H1 (cell line): ENCODE data around the gene SERINC5. TPM values are rescaled to one million over a fixed set of nuclear protein-coding genes. Genes with fewer than 3 reads are reported as not detected.

Source experiments
- CTCF ChIA-PET: fragments of 300-600 bp; sonication (Branson Sonifier 250); formaldehyde crosslinking; loops from one replicate; lab custom pipeline; 2021; ENCODE audit not compliant: partially characterized antibody; lab: Charles Lee
- POLR2A ChIA-PET: fragments of 300-600 bp; sonication (Branson Sonifier 250); formaldehyde crosslinking; loops from one replicate; lab custom pipeline; 2021; ENCODE audit warnings: inconsistent platforms; ENCODE audit not compliant: partially characterized antibody; lab: Charles Lee
- DNase-seq, 2 experiments: peaks; one replicate each; pipeline versions ENCODE4 v3.0.0 to v3.0.0-alpha.2; 2010 to 2022; ENCODE audit warnings: low spot score in 2 of 2, low read depth in 1 of 2, mixed read lengths in 1 of 2
- FAIRE-seq: peaks from 2 replicates; lab custom pipeline; 2011; peaks lifted over from hg19 to GRCh38; lab: Jason Lieb, UNC
- H2AFZ ChIP-seq: 2 replicates; pipeline ENCODE4 v1.8.1; 2012; ENCODE audit warnings: low read length, inconsistent platforms
- H2AK5ac ChIP-seq: 2 replicates; pipeline ENCODE4 v1.6.1; 2013; ENCODE audit warnings: low read depth, low read length
- H2BK120ac ChIP-seq: replicated peaks from 2 replicates; pipeline ENCODE3; 2013; ENCODE audit warnings: low read depth, low read length, inconsistent platforms
- H2BK12ac ChIP-seq: 2 replicates; pipeline ENCODE4 v1.6.1; 2013; ENCODE audit warnings: low read depth, low read length
- H2BK15ac ChIP-seq: 2 replicates; pipeline ENCODE4 v1.6.1; 2013; ENCODE audit warnings: low read length
- H2BK20ac ChIP-seq: 2 replicates; pipeline ENCODE4 v1.6.1; 2013; ENCODE audit warnings: low read length
- H2BK5ac ChIP-seq: 2 replicates; pipeline ENCODE4 v1.6.1; 2013; ENCODE audit warnings: low read depth, low read length
- H3K14ac ChIP-seq: 2 replicates; pipeline ENCODE4 v1.6.1; 2013; ENCODE audit warnings: inconsistent platforms; ENCODE audit not compliant: insufficient read length
- H3K18ac ChIP-seq: 2 replicates; pipeline ENCODE4 v1.6.1; 2013; ENCODE audit warnings: low read length; ENCODE audit errors: extremely low read depth
- H3K23ac ChIP-seq: 2 replicates; pipeline ENCODE4 v1.6.1; 2013; ENCODE audit warnings: inconsistent platforms; ENCODE audit not compliant: insufficient read length
- H3K23me2 ChIP-seq: 2 replicates; pipeline ENCODE4 v1.6.1; 2013; ENCODE audit warnings: low read depth, low read length
- H3K27ac ChIP-seq: 2 replicates; pipeline ENCODE4 v1.6.1; 2011; ENCODE audit warnings: low read depth, low read length, inconsistent platforms
- H3K27me3 ChIP-seq, 4 experiments: replicated peaks in 1 of 4; 1 replicate in 1 of 4; 2 replicates in 3 of 4; pipeline versions ENCODE4 v1.6.1 to v1.8.1; 2011 to 2013; ENCODE audit warnings: low read length in 3 of 4, mild to moderate bottlenecking in 3 of 4, inconsistent platforms in 2 of 4, mixed read lengths in 2 of 4, moderate library complexity in 1 of 4; ENCODE audit not compliant: control insufficient read depth in 3 of 4, insufficient read depth in 3 of 4; ENCODE audit errors: extremely low read depth in 1 of 4
- H3K36me3 ChIP-seq, 4 experiments: 2 replicates each; pipeline versions ENCODE4 v1.6.1 to v1.8.1; 2011 to 2013; ENCODE audit warnings: mild to moderate bottlenecking in 4 of 4, low read length in 3 of 4, moderate library complexity in 2 of 4, control low read depth in 1 of 4, inconsistent platforms in 1 of 4; ENCODE audit not compliant: insufficient read depth in 4 of 4, control insufficient read depth in 2 of 4
- H3K4ac ChIP-seq: replicated peaks from 2 replicates; pipeline ENCODE3; 2013; ENCODE audit warnings: low read length, low read depth, mixed read lengths, inconsistent platforms; ENCODE audit not compliant: insufficient read length
- H3K4me1 ChIP-seq, 4 experiments: replicated peaks in 1 of 4; 1 replicate in 1 of 4; 2 replicates in 3 of 4; pipeline versions ENCODE4 v1.6.1 to v1.8.1; 2011 to 2013; ENCODE audit warnings: low read length in 3 of 4, inconsistent platforms in 2 of 4, mixed read lengths in 1 of 4; ENCODE audit not compliant: insufficient read depth in 4 of 4, control insufficient read depth in 3 of 4
- H3K4me2 ChIP-seq, 2 experiments: 2 replicates each; pipeline versions ENCODE4 v1.6.1 to v1.8.1; 2011 to 2013; ENCODE audit warnings: low read depth in 2 of 2, low read length in 2 of 2, control low read depth in 1 of 2, inconsistent platforms in 1 of 2, mild to moderate bottlenecking in 1 of 2; ENCODE audit not compliant: insufficient read depth in 1 of 2
- H3K4me3 ChIP-seq, 4 experiments: fragments of 200-600, 300-600 bp in 1 of 4; sonication (generic), shearing (Covaris generic), sonication (Bioruptor Twin) in 1 of 4; 2 replicates each; pipeline versions ENCODE4 v1.5.1 to v1.8.1; 2011 to 2016; ENCODE audit warnings: low read length in 4 of 4, low read depth in 3 of 4, control low read depth in 2 of 4, inconsistent platforms in 2 of 4, mild to moderate bottlenecking in 2 of 4, mixed read lengths in 1 of 4, moderate library complexity in 1 of 4; ENCODE audit not compliant: insufficient read depth in 2 of 4; ENCODE audit errors: extremely low read depth in 1 of 4
- H3K56ac ChIP-seq: replicated peaks from 2 replicates; pipeline ENCODE3; 2013; ENCODE audit warnings: low read depth, mild to moderate bottlenecking, mixed read lengths, low read length, inconsistent platforms; ENCODE audit not compliant: insufficient read length
- H3K79me1 ChIP-seq: 2 replicates; pipeline ENCODE4 v1.6.1; 2013; ENCODE audit warnings: low read depth, low read length, control low read depth
- H3K79me2 ChIP-seq, 2 experiments: 2 replicates each; pipeline versions ENCODE4 v1.6.1 to v1.8.1; 2012 to 2013; ENCODE audit warnings: low read length in 2 of 2, mild to moderate bottlenecking in 2 of 2, inconsistent platforms in 1 of 2; ENCODE audit not compliant: insufficient read depth in 2 of 2, control insufficient read depth in 1 of 2
- H3K9ac ChIP-seq, 4 experiments: replicated peaks in 1 of 4; 1 replicate in 1 of 4; 2 replicates in 3 of 4; pipeline versions ENCODE4 v1.6.1 to v1.8.1; 2011 to 2013; ENCODE audit warnings: low read depth in 3 of 4, low read length in 3 of 4, control low read depth in 2 of 4, mild to moderate bottlenecking in 2 of 4, moderate library complexity in 2 of 4, inconsistent platforms in 1 of 4; ENCODE audit errors: extremely low read depth in 1 of 4
- H3K9me3 ChIP-seq, 2 experiments: 2 replicates each; pipeline versions ENCODE4 v1.6.1 to v1.8.1; 2012 to 2013; ENCODE audit warnings: mild to moderate bottlenecking in 2 of 2, moderate library complexity in 2 of 2, control low read depth in 1 of 2, inconsistent platforms in 1 of 2, low read depth in 1 of 2, low read length in 1 of 2, mixed read lengths in 1 of 2; ENCODE audit not compliant: insufficient read depth in 2 of 2
- H4K20me1 ChIP-seq, 2 experiments: replicated peaks in 1 of 2; 2 replicates each; pipeline versions ENCODE3 to v1.8.1; 2011 to 2013; ENCODE audit warnings: inconsistent platforms in 2 of 2, low read length in 2 of 2, mild to moderate bottlenecking in 1 of 2; ENCODE audit not compliant: insufficient read depth in 2 of 2, control insufficient read depth in 1 of 2
- H4K5ac ChIP-seq: 2 replicates; pipeline ENCODE4 v1.6.1; 2013; ENCODE audit warnings: low read length, low read depth, mixed read lengths, inconsistent platforms; ENCODE audit not compliant: insufficient read length
- H4K8ac ChIP-seq: 2 replicates; pipeline ENCODE4 v1.8.0; 2013; ENCODE audit warnings: mild to moderate bottlenecking, moderate library complexity, low read length, inconsistent platforms; ENCODE audit not compliant: insufficient read depth; ENCODE audit errors: extremely low read depth
- H4K91ac ChIP-seq: replicated peaks from 2 replicates; pipeline ENCODE3; 2013; ENCODE audit warnings: low read length, mixed read lengths, inconsistent platforms; ENCODE audit not compliant: insufficient read length
- BRCA1 ChIP-seq: IDR thresholded peaks from 2 replicates; pipeline ENCODE4 v1.6.1; 2012; ENCODE audit warnings: low read depth, low read length, improper control_type of control experiment
- CBX8 ChIP-seq: fragments of 300-800, 300-1000 bp; sonication (generic); IDR thresholded peaks from 2 replicates; pipeline ENCODE4 v1.7.1; 2016; ENCODE audit warnings: low read depth, low read length, borderline replicate concordance
- EGR1 ChIP-seq: IDR thresholded peaks from 2 replicates; pipeline ENCODE4 v1.6.1; 2011; ENCODE audit warnings: low read depth, low read length, borderline replicate concordance
- JUN ChIP-seq: IDR thresholded peaks from 2 replicates; pipeline ENCODE4 v1.6.1; 2011; ENCODE audit warnings: low read depth, mild to moderate bottlenecking, improper control_type of control experiment, low read length
- KDM4A ChIP-seq: IDR thresholded peaks from one replicate; pipeline ENCODE4 v1.7.1; 2012; ENCODE audit warnings: low read depth, mild to moderate bottlenecking, moderate library complexity, low read length, inconsistent platforms; ENCODE audit not compliant: severe bottlenecking
- PHF8 ChIP-seq: fragments of 200-600 bp; sonication (generic); conservative IDR thresholded peaks from 2 replicates; pipeline ENCODE4 v1.7.1; 2012; ENCODE audit warnings: low read depth, mild to moderate bottlenecking, inconsistent platforms, low read length, moderate library complexity
- RBBP5 ChIP-seq: IDR thresholded peaks from 2 replicates; pipeline ENCODE4 v1.7.1; 2012; ENCODE audit warnings: low read depth, mild to moderate bottlenecking, inconsistent platforms, low read length, moderate library complexity, borderline replicate concordance
- SIN3A ChIP-seq, 2 experiments: IDR thresholded peaks in 1 of 2; conservative IDR thresholded peaks in 1 of 2; 2 replicates each; pipeline ENCODE4 v1.6.1; 2011 to 2012; ENCODE audit warnings: low read length in 2 of 2, improper control_type of control experiment in 1 of 2, low read depth in 1 of 2, mild to moderate bottlenecking in 1 of 2
- WGBS, 2 experiments: shearing (Covaris generic) in 1 of 2; methylation state at CpG; one replicate each; pipeline versions ENCODE4 v1.1.6 to v1.1.7; 2013 to 2015; ENCODE audit warnings: low lambda C conversion rate in 2 of 2, mixed read lengths in 2 of 2, inconsistent platforms in 1 of 2, low coverage in 1 of 2, missing lambda C conversion rate in 1 of 2; ENCODE audit not compliant: insufficient replicate concordance in 2 of 2, insufficient coverage in 1 of 2, insufficient read length in 1 of 2; ENCODE audit errors: extremely low coverage in 1 of 2, missing lambda C conversion rate in 1 of 2; 5-methylcytosine and 5-hydroxymethylcytosine counted together
- polyA plus RNA-seq, 7 experiments: library from polyadenylated mRNA; depleted of rRNA in 3 of 7; stranded (reverse) in 5 of 7; unstranded in 2 of 7; fragments of >200 nt in 5 of 7; fragments of 200-250 nt in 2 of 7; gene quantifications; 1 replicate in 5 of 7; 2 replicates in 1 of 7; 4 replicates in 1 of 7; pipeline versions ENCODE4 v1.2.1 to v1.2.3, GENCODE V29; 2011 to 2013; ENCODE audit warnings: missing spikeins in 2 of 7, mixed read lengths in 2 of 7
- total RNA-seq: library from RNA; stranded (reverse); fragmentation: NEBNext Ultra II Directional; extraction: Animal tissue kit (Norgen Biotek cat#: 25700); gene quantifications from 2 replicates; pipeline ENCODE4 v1.2.1, GENCODE V29; 2021
- TF ChIP-seq, protein P1 (sequence below): IDR thresholded peaks from 2 replicates; pipeline ENCODE4 v1.6.1; 2012; ENCODE audit warnings: inconsistent platforms
- TF ChIP-seq, protein P2 (sequence below): IDR thresholded peaks from 2 replicates; pipeline ENCODE4 v1.6.1; 2011; ENCODE audit warnings: low read depth, mild to moderate bottlenecking, low read length; ENCODE audit not compliant: insufficient read depth
- TF ChIP-seq, protein P3 (sequence below): IDR thresholded peaks from 2 replicates; pipeline ENCODE4 v1.6.1; 2012; ENCODE audit warnings: inconsistent platforms

Gene SERINC5
- total and polyA plus RNA-seq, 2 of the 8 experiments (the other 6 are each of a cell fraction or from before 2014, with no cell fraction given), result 32.2 to 149 TPM

DNA sequence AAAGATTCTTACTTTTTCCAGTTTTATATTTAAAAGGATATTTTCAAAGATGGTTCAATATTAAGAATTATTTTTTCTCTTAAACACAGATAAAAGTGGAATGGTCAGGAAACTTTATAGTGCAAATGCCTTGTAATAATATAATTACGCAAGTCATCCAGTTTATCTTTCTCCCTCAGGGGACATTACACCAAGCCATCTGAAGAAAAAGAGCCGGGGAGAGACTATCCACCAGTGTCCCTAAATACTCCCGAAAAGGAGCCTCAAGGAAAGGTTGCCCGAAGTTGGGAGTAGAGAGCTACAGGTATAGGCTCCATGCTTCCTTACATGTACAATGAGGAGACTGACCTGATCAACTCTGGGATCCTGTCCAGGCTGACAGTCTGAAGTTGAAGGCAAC, 101.1 kb downstream of the SERINC5 start:
- no peak for FAIRE-seq
- TF ChIP-seq CBX8, result no peak
- TF ChIP-seq EGR1, result no peak
- no peak for TF ChIP-seq PHF8
- no peak for TF ChIP-seq RBBP5
- TF ChIP-seq SIN3A (conservative IDR thresholded peaks at IDR 0.05 in 1 of 2, IDR thresholded peaks at IDR 0.05 in 1 of 2; ENCODE audit: low read depth in 1 of 2, low read length in 2 of 2), result no peak
- TF ChIP-seq, protein P1, sequence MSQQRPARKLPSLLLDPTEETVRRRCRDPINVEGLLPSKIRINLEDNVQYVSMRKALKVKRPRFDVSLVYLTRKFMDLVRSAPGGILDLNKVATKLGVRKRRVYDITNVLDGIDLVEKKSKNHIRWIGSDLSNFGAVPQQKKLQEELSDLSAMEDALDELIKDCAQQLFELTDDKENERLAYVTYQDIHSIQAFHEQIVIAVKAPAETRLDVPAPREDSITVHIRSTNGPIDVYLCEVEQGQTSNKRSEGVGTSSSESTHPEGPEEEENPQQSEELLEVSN, result no peak
- TF ChIP-seq, protein P2, sequence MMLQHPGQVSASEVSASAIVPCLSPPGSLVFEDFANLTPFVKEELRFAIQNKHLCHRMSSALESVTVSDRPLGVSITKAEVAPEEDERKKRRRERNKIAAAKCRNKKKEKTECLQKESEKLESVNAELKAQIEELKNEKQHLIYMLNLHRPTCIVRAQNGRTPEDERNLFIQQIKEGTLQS, result no peak
- no peak for TF ChIP-seq JUN
- TF ChIP-seq, protein P3, sequence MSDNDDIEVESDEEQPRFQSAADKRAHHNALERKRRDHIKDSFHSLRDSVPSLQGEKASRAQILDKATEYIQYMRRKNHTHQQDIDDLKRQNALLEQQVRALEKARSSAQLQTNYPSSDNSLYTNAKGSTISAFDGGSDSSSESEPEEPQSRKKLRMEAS, result no peak
- no peak for TF ChIP-seq BRCA1
- TF ChIP-seq KDM4A, result no peak

More for the DNA sequence above, 101.1 kb downstream of the SERINC5 start:
- Histone ChIP-seq H3K36me3 (peaks cover 0 to 64% (median 24%) of the 10 kb centered on the region in 4 experiments; a peak in 7 of 8 replicates), H3K79me1 (peaks cover 3% of the 10 kb centered on the region; the same call in 1 of the 2 replicates), H3K9ac (no peak overlapping the region), H4K8ac (no peak overlapping the region), H2BK5ac (no peak overlapping the region), H3K9me3 (no peaks in the 10 kb centered on the region), H4K91ac (no peak overlapping the region), H3K4ac (no peak overlapping the region), H2BK15ac (no peak overlapping the region), H4K5ac (no peak overlapping the region), H3K27ac (no peak overlapping the region), H2BK12ac (no peak overlapping the region), H3K4me1 (peaks cover 3 to 14% (median 9%) of the 10 kb centered on the region in 4 experiments; a peak in 4 of 7 replicates), H3K4me3 (no peak overlapping the region), H3K14ac (no peak overlapping the region), H3K23ac (no peak overlapping the region), H3K27me3 (no peaks in the 10 kb centered on the region), H2BK20ac (no peak overlapping the region), H2AFZ (no peak overlapping the region), H3K56ac (no peak overlapping the region), H2AK5ac (no peak overlapping the region), H3K18ac (no peak overlapping the region), H3K79me2 (no peaks in the 10 kb centered on the region), H3K4me2 (no peak overlapping the region), H2BK120ac (no peak overlapping the region), H3K23me2 (no peaks in the 10 kb centered on the region), H4K20me1 (no peaks in the 10 kb centered on the region)
- ChIA-PET POLR2A (interaction anchor here (1.2 to 2.7 kb wide), 2 partner anchors 12 to 13 kb away, joined by 5 to 9 read pairs; no protein-coding TSS in a partner anchor), CTCF (interaction anchor here (1.1 to 2.1 kb wide), 4 partner anchors 11 to 111 kb away, joined by 3 to 5 read pairs (median 4); no protein-coding TSS in a partner anchor)
- DNase-seq, result no peak
- 93% methylated on average over 4 of the region's 4 CpGs; no CpG with 5 or more reads in 1 of the 2 experiments for WGBS, 2 experiments
